ENCODE results near the gene NMNAT3. TPM values are rescaled to one million over a fixed set of nuclear protein-coding genes. Genes with fewer than 3 reads are reported as not detected.

The NMNAT3 gene
- total RNA-seq, 4 donors from 2014 or later = 5.6 to 46.2 (median 14.2) TPM

- no peak overlapping the region for H3K27ac ChIP-seq
- H3K4me3 ChIP-seq = no peak overlapping the region
- no peaks in the 10 kb centered on the region for H3K4me1 ChIP-seq
- H3K9me3 ChIP-seq = no peaks in the 10 kb centered on the region
- H3K27me3 ChIP-seq = no peaks in the 10 kb centered on the region
- TF ChIP-seq POLR2A (IDR thresholded peaks at IDR 0.05) = no peak
- TF ChIP-seq CTCF (IDR thresholded peaks at IDR 0.05) = no peak
- no peaks in the 10 kb centered on the region for H3K36me3 ChIP-seq
- DNase-seq = no peak
Measured at GRCh38 chr3:139619484-139619883, 58.3 kb downstream of the NMNAT3 start.

- H3K4me1 ChIP-seq = no peaks in the 10 kb centered on the region
- TF ChIP-seq POLR2A (IDR thresholded peaks at IDR 0.05) (no peak), CTCF (IDR thresholded peaks at IDR 0.05) (no peak)
- H3K27ac ChIP-seq = no peak overlapping the region
- no peaks in the 10 kb centered on the region for H3K9me3 ChIP-seq
- no peak overlapping the region for H3K4me3 ChIP-seq
- H3K27me3 ChIP-seq = no peaks in the 10 kb centered on the region
- no peak for DNase-seq
- no peaks in the 10 kb centered on the region for H3K36me3 ChIP-seq
Measured at GRCh38 chr3:139617672-139618268, 60.0 kb downstream of the NMNAT3 start.

GRCh38 chr3:139611528-139611927, 66.2 kb downstream of the NMNAT3 start:
- H3K4me3 ChIP-seq = no peak overlapping the region
- H3K4me1 ChIP-seq = no peaks in the 10 kb centered on the region
- no peaks in the 10 kb centered on the region for H3K27me3 ChIP-seq
- H3K9me3 ChIP-seq = no peaks in the 10 kb centered on the region
- no peak for DNase-seq
- H3K36me3 ChIP-seq = no peaks in the 10 kb centered on the region
- no peak for TF ChIP-seq POLR2A (IDR thresholded peaks at IDR 0.05)
- TF ChIP-seq CTCF (IDR thresholded peaks at IDR 0.05) = no peak
- no peak overlapping the region for H3K27ac ChIP-seq

GRCh38 chr3:139610886-139611285, 66.9 kb downstream of the NMNAT3 start:
- DNase-seq = no peak

GRCh38 chr3:139608924-139609323, 68.8 kb downstream of the NMNAT3 start:
- TF ChIP-seq CTCF (IDR thresholded peaks at IDR 0.05) = no peak
- TF ChIP-seq POLR2A (IDR thresholded peaks at IDR 0.05) = no peak
- no peaks in the 10 kb centered on the region for H3K4me1 ChIP-seq
- H3K27ac ChIP-seq = no peak overlapping the region
- no peaks in the 10 kb centered on the region for H3K9me3 ChIP-seq
- no peaks in the 10 kb centered on the region for H3K27me3 ChIP-seq
- no peaks in the 10 kb centered on the region for H3K36me3 ChIP-seq
- DNase-seq = no peak
- H3K4me3 ChIP-seq = no peak overlapping the region

More at GRCh38 chr3:139610886-139611285, 66.9 kb downstream of the NMNAT3 start:
- no peaks in the 10 kb centered on the region for H3K36me3 ChIP-seq
- H3K27me3 ChIP-seq = no peaks in the 10 kb centered on the region
- TF ChIP-seq CTCF (IDR thresholded peaks at IDR 0.05) (no peak), POLR2A (IDR thresholded peaks at IDR 0.05) (no peak)
- no peaks in the 10 kb centered on the region for H3K4me1 ChIP-seq
- H3K27ac ChIP-seq = no peak overlapping the region
- H3K9me3 ChIP-seq = no peaks in the 10 kb centered on the region
- no peak overlapping the region for H3K4me3 ChIP-seq

GRCh38 chr3:139608108-139608380, 69.7 kb downstream of the NMNAT3 start:
- Histone ChIP-seq H3K27me3 (no peaks in the 10 kb centered on the region), H3K4me1 (no peaks in the 10 kb centered on the region), H3K27ac (no peak overlapping the region), H3K36me3 (no peaks in the 10 kb centered on the region), H3K4me3 (no peak overlapping the region), H3K9me3 (no peaks in the 10 kb centered on the region)
- no peak for DNase-seq
- TF ChIP-seq POLR2A (IDR thresholded peaks at IDR 0.05) (no peak), CTCF (IDR thresholded peaks at IDR 0.05) (no peak)

All from Peyer's patch (tissue), 4 donors.